NB4 (cell line): ENCODE measurements around the gene PHLDB3.

Experiments used
- DNase-seq: peaks from one replicate; pipeline ENCODE4 v3.0.0; 2010; ENCODE audit warnings: low read depth
- H3K4me3 ChIP-seq: one replicate; pipeline ENCODE4 v1.5.1; 2011; ENCODE audit warnings: mild to moderate bottlenecking, low read depth, low read length, moderate library complexity
- MYC ChIP-seq: IDR thresholded peaks from 2 replicates; pipeline ENCODE4 v1.6.1; 2011; ENCODE audit warnings: low read depth, low read length
- POLR2A ChIP-seq: IDR thresholded peaks from 2 replicates; pipeline ENCODE4 v1.6.1; 2011; ENCODE audit warnings: mild to moderate bottlenecking; ENCODE audit not compliant: insufficient read length; ENCODE audit errors: extremely low read depth
- TF ChIP-seq, protein P1 (sequence below): IDR thresholded peaks from one replicate; pipeline ENCODE4 v1.5.1; 2012; ENCODE audit warnings: low read depth, low read length
- TF ChIP-seq, protein P2 (sequence below): IDR thresholded peaks from 2 replicates; pipeline ENCODE4 v1.6.1; 2011; ENCODE audit warnings: low read depth, low read length

PHLDB3 gene

DNA sequence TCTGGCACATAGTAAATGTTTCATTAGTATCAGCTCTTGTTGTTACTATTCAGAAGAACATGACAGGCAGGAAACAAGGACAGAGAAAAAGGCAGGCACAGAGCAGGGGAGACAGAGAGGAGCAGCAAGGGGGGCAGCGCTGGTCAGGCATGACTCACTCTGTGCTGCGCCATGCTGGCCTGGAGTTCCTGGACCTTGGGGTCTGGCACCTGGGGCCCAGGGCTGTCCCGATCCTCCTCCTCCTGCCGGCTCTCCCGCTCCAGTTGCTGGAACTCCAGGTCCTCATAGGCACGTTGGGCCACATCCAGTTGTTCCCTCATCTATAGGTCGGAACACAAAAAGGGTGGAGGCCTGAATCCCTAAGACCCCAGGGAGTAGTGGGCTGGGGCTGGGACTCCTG is 7.6 kb downstream of the PHLDB3 start:
- no peak for DNase-seq
- H3K4me3 ChIP-seq: no peak overlapping the region
- TF ChIP-seq, protein P1, sequence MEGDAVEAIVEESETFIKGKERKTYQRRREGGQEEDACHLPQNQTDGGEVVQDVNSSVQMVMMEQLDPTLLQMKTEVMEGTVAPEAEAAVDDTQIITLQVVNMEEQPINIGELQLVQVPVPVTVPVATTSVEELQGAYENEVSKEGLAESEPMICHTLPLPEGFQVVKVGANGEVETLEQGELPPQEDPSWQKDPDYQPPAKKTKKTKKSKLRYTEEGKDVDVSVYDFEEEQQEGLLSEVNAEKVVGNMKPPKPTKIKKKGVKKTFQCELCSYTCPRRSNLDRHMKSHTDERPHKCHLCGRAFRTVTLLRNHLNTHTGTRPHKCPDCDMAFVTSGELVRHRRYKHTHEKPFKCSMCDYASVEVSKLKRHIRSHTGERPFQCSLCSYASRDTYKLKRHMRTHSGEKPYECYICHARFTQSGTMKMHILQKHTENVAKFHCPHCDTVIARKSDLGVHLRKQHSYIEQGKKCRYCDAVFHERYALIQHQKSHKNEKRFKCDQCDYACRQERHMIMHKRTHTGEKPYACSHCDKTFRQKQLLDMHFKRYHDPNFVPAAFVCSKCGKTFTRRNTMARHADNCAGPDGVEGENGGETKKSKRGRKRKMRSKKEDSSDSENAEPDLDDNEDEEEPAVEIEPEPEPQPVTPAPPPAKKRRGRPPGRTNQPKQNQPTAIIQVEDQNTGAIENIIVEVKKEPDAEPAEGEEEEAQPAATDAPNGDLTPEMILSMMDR: no peak
- TF ChIP-seq, protein P2, sequence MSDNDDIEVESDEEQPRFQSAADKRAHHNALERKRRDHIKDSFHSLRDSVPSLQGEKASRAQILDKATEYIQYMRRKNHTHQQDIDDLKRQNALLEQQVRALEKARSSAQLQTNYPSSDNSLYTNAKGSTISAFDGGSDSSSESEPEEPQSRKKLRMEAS: no peak
- TF ChIP-seq POLR2A: no peak
- TF ChIP-seq MYC: no peak

DNA sequence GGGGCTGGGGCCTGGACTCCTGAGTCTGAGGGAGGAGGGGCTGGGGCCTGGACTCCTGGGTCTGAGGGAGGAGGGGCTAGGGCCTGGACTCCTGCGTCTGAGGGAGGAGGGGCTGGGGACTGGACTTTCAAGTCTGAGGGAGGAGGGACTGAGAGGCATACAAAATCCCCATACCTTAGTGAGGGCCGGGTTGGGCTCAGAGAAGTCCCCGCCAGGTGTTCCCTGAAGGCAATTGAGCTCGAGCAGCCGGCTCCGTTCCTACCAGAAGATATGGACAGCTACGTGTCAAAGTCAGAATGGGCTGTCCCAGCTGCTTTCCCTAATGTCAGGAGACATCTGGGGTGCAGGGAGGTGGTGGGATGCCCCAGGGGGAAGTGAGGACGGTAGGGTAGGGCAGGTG is 9.5 kb downstream of the PHLDB3 start:
- no peak overlapping the region for H3K4me3 ChIP-seq
- DNase-seq: no peak
- TF ChIP-seq, protein P1: no peak
- no peak for TF ChIP-seq POLR2A
- TF ChIP-seq, protein P2: no peak
- TF ChIP-seq MYC: no peak

DNA sequence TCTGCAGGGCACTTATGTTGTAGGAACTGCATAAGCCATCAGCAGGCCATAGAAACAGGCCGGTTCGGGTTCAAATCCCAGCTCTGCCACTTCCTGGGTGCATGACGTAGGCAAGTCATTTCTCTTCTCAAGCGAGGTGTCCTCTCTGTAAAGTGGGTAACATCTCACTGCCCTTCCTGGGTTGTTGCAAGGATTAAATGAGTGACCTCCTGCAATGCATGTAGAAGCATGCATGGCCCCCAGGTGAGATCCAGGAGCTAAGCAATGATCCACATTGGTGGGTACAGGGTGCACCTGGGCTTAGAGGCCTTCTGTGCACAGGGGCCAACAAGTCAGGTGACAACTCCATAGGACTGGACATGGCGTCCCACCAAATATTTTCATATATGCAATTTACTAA is 13.8 kb downstream of the PHLDB3 start:
- TF ChIP-seq POLR2A (no peak), MYC (no peak)
- TF ChIP-seq, protein P2: no peak
- TF ChIP-seq, protein P1: no peak
- no peak overlapping the region for H3K4me3 ChIP-seq
- DNase-seq: no peak

DNA sequence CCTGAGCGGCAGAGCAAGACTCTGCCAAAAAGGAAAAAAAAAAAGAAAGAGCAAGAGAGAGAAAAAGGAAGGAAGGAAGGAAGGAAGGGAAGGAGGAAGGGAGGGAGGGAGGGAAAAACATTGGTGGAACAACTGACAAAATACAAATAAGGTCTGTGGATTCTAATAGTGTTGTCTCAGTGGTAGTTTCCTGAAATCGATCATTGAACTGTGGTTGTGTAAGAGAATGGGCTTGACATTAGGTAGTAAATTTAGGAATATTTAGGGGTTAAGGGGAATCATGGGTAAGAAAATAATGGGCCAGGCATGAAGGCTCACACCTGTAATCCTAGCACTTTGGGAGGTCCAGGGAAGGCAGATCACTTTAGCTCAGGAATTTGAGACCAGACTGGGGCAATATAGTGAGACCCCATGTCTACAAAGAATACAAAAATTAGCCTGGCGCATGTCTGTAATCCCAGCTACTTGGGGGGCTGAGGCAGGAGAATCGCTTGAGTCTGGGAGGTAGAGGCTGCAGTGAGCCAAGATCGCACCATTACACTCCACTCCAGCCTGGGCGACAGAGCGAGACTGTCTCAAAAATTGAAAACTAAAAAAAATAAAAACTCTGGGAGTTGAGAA is 14.5 kb downstream of the PHLDB3 start:
- no peak overlapping the region for H3K4me3 ChIP-seq
- no peak for DNase-seq
- TF ChIP-seq, protein P2: no peak
- TF ChIP-seq, protein P1: no peak
- no peak for TF ChIP-seq POLR2A

DNA sequence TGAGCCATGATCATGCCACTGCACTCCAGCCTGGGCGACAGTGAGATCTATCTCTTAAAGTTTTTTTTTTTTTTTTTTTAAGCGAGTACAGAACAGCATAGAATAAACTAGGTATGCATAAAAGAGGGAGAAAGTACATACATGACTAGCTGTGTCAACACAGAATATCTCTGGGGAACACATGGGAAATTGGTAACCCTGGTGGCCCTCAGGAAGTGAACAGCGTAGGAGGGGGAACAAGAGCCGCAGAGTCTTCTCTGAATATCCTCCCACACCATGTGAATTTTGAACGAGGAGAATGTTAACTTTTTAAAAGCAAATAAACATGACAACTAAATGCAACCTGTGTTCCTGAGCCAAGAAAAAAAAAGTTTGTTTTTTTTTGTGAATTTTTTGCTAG is 15.2 kb downstream of the PHLDB3 start:
- peak; percentile 77 for DNase-seq
- H3K4me3 ChIP-seq: no peak overlapping the region
- TF ChIP-seq, protein P2: no peak
- TF ChIP-seq, protein P1: no peak
- TF ChIP-seq MYC (no peak), POLR2A (no peak)

DNA sequence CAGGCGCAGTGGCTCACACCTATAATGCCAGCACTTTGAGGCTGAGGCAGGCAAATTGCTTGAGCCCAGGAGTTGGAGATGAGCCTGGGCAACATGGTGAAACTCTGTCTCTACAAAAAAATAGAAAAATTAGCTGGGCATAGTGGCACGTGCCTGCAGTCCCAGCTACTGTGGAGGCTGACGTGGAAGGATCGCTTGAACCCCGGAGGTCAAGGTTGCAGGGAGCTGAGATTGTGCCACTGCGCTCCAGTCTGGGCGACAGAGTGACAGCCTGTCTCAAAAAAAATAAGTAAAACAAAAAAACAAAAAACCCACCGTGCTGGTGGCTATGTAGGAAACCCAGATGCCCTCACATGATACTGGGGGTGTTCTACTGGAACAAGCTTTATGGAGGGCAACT is 16.4 kb downstream of the PHLDB3 start:
- no peak overlapping the region for H3K4me3 ChIP-seq
- TF ChIP-seq, protein P1: no peak
- TF ChIP-seq MYC (no peak), POLR2A (no peak)
- TF ChIP-seq, protein P2: no peak
- no peak for DNase-seq
